KMS-11 (cell line): ENCODE measurements around the gene SOCS7.
"Not testable (repeated sequence)": the region's sequence is repeated elsewhere in the genome, so short reads cannot be mapped to it uniquely, and the experiment has no call there.

Source experiments
- H2AFZ ChIP-seq: fragments of 200-600 bp; sonication (generic); 2 replicates; pipeline ENCODE4 v1.6.1; 2016; ENCODE audit warnings: antibody characterized with exemption, mixed run types, low read depth
- H3K27ac ChIP-seq: fragments of 200-600 bp; sonication (generic); 2 replicates; pipeline ENCODE4 v1.6.1; 2016; ENCODE audit warnings: mild to moderate bottlenecking, mixed run types
- H3K27me3 ChIP-seq: fragments of 200-600 bp; sonication (generic); 2 replicates; pipeline ENCODE4 v1.6.1; 2017; ENCODE audit warnings: mild to moderate bottlenecking, low read depth, mixed run types, moderate library complexity; ENCODE audit not compliant: insufficient read depth
- H3K36me3 ChIP-seq: fragments of 200-600 bp; sonication (generic); 2 replicates; pipeline ENCODE4 v1.6.1; 2017; ENCODE audit warnings: mild to moderate bottlenecking, mixed run types; ENCODE audit not compliant: insufficient read depth
- H3K4me1 ChIP-seq: fragments of 200-600 bp; sonication (generic); 2 replicates; pipeline ENCODE4 v1.6.1; 2016; ENCODE audit warnings: mild to moderate bottlenecking, low read depth, mixed run types; ENCODE audit not compliant: poor library complexity, severe bottlenecking
- H3K4me2 ChIP-seq: fragments of 200-600 bp; sonication (generic); 2 replicates; pipeline ENCODE4 v1.7.0; 2016; ENCODE audit warnings: mild to moderate bottlenecking, mixed run types
- H3K4me3 ChIP-seq: fragments of 200-600 bp; sonication (generic); IDR thresholded peaks from 2 replicates; pipeline ENCODE4 v1.6.1; 2017; ENCODE audit warnings: low read depth, low read length, mixed read lengths; ENCODE audit not compliant: insufficient read depth
- H3K79me2 ChIP-seq: fragments of 200-600 bp; sonication (generic); 2 replicates; pipeline ENCODE4 v1.6.1; 2016; ENCODE audit warnings: low read depth, mixed run types; ENCODE audit not compliant: insufficient read depth
- H3K9ac ChIP-seq: fragments of 200-600 bp; sonication (generic); 2 replicates; pipeline ENCODE4 v1.6.1; 2016; ENCODE audit warnings: mild to moderate bottlenecking, mixed run types
- H4K20me1 ChIP-seq: fragments of 200-600 bp; sonication (generic); 2 replicates; pipeline ENCODE4 v1.6.1; 2016; ENCODE audit warnings: mild to moderate bottlenecking, mixed run types; ENCODE audit not compliant: insufficient read depth
- CTCF ChIP-seq: fragments of 200-600 bp; sonication (generic); conservative IDR thresholded peaks from 2 replicates; pipeline ENCODE4 v1.6.1; 2017; ENCODE audit warnings: low read depth, mild to moderate bottlenecking, antibody characterized with exemption, low read length, moderate library complexity, mixed read lengths

SOCS7 gene

DNA sequence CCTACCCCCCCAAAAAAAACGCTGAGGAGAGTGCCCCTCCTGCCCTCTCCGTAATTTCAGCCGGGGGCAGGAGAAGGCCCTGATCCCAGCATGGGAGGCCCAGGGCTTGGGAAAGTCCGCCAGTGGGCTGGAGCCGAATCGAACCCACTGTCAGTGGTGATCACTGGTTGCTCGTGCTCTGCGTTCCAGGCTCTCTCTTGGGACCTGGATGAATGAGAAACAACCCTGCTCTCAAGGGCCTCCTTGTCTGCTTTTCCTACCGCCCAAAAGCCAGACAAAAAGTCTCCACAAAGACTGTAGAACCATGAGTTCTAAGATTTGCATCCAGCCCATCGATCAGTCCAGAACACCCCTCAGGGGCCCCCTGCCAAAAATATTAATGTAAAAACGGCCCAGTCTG is 84.7 kb downstream of the SOCS7 start:
- Histone ChIP-seq H3K27me3 (no peaks in the 10 kb centered on the region), H3K9ac (no peak overlapping the region), H3K4me3 (no peak overlapping the region), H3K4me1 (no peaks in the 10 kb centered on the region), H3K27ac (no peak overlapping the region), H3K36me3 (no peaks in the 10 kb centered on the region), H4K20me1 (no peaks in the 10 kb centered on the region), H2AFZ (no peak overlapping the region), H3K79me2 (no peaks in the 10 kb centered on the region; the same call in 1 of the 2 replicates), H3K4me2 (no peak overlapping the region)
- TF ChIP-seq CTCF = no peak

GRCh38 chr17:38437313-38437712 is 85.7 kb downstream of the SOCS7 start:
- H3K36me3 ChIP-seq, H3K79me2 ChIP-seq, H3K27me3 ChIP-seq: not testable (repeated sequence)

GRCh38 chr17:38439436-38439835 is 87.8 kb downstream of the SOCS7 start:
- Histone ChIP-seq H4K20me1 (no peaks in the 10 kb centered on the region), H3K4me2 (no peak overlapping the region)

More at GRCh38 chr17:38437313-38437712, 85.7 kb downstream of the SOCS7 start:
- H3K27ac ChIP-seq, H3K4me1 ChIP-seq, H3K4me2 ChIP-seq, H3K4me3 ChIP-seq, H4K20me1 ChIP-seq, H2AFZ ChIP-seq, H3K9ac ChIP-seq: not testable (repeated sequence)

GRCh38 chr17:38440614-38441397 is 89.2 kb downstream of the SOCS7 start:
- no peaks in the 10 kb centered on the region for H3K27me3 ChIP-seq
- no peak overlapping the region for H3K9ac ChIP-seq
- no peak overlapping the region for H3K4me2 ChIP-seq
- H3K4me1 ChIP-seq = peaks cover 25% of the 10 kb centered on the region
- no peak overlapping the region for H3K4me3 ChIP-seq
- no peaks in the 10 kb centered on the region for H4K20me1 ChIP-seq
- no peaks in the 10 kb centered on the region; the same call in 1 of the 2 replicates for H3K79me2 ChIP-seq
- no peaks in the 10 kb centered on the region for H3K36me3 ChIP-seq
- H3K27ac ChIP-seq = no peak overlapping the region
- no peak overlapping the region for H2AFZ ChIP-seq
- TF ChIP-seq CTCF = no peak

More at GRCh38 chr17:38439436-38439835, 87.8 kb downstream of the SOCS7 start:
- Histone ChIP-seq H2AFZ (no peak overlapping the region), H3K4me1 (peaks cover 24% of the 10 kb centered on the region), H3K27me3 (no peaks in the 10 kb centered on the region), H3K9ac (no peak overlapping the region), H3K79me2 (no peaks in the 10 kb centered on the region; the same call in 1 of the 2 replicates), H3K36me3 (no peaks in the 10 kb centered on the region), H3K27ac (no peak overlapping the region), H3K4me3 (no peak overlapping the region)
- no peak for TF ChIP-seq CTCF

DNA sequence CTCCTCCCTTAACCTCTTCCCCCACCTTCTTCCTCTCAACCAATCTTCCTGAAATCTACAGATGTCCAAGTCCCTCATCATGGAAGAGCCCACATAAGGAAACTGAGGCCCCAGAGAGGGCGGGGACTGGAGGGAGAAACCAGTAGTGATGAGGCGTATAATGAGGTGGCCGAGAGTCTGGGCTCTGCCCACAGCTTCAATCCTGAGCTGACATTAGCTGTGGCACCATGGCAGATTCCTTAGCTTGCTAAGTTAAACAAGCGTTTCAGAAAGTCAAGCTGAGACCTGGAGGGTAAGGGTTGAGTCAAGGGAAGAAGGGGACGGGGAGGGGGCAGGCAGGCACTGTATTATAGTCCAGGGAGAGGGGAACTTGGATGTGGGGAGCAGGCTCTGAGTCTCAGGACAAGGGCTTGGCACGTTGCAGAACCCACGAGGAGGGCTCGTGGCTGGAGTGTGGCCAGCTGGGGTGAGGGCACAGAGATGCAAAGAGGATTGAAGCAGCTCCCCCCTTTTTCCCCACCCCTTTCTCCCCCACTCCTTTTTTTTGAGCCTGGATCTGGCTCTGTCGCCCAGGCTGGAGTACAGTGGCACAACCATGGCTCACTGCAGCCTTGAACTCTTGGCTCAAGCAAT is 89.9 kb downstream of the SOCS7 start:
- Histone ChIP-seq H4K20me1 (no peaks in the 10 kb centered on the region), H3K27ac (no peak overlapping the region), H3K36me3 (no peaks in the 10 kb centered on the region), H3K4me1 (peaks cover 25% of the 10 kb centered on the region), H2AFZ (no peak overlapping the region), H3K9ac (no peak overlapping the region), H3K27me3 (no peaks in the 10 kb centered on the region), H3K4me3 (no peak overlapping the region), H3K79me2 (no peaks in the 10 kb centered on the region; the same call in 1 of the 2 replicates), H3K4me2 (no peak overlapping the region)
- no peak for TF ChIP-seq CTCF
